ENCODE results near the gene SNX17. TPM values are rescaled to one million over a fixed set of nuclear protein-coding genes. Genes with fewer than 3 reads are reported as not detected.

Gene SNX17
- total and polyA plus RNA-seq, 2 of the 13 experiments (the other 11 are each of a cell fraction or from before 2014, with no cell fraction given), result 75.0 to 109 TPM

GRCh38 chr2:27393225-27393624 lies 22.8 kb downstream of the SNX17 start:
- in situ Hi-C loops (cut with HindIII; ENCODE audit: extremely low pct_ligation_motif_present, low pct_unique_long_range_greater_than_20kb), result no loop called here
- ChIA-PET POLR2A (no interaction called here), CTCF (ENCODE audit: low intra/inter-chr PET ratio, low total read pairs) (no interaction called here)
- H3K4me1 ChIP-seq (ENCODE audit: insufficient read depth, low read length), result no peaks in the 10 kb centered on the region
- H3K9me3 ChIP-seq (ENCODE audit: low read length), result no peaks in the 10 kb centered on the region
- no peaks in the 10 kb centered on the region for H3K27me3 ChIP-seq (ENCODE audit: control insufficient read depth in 1 of 2, insufficient read depth in 2 of 2, low read length in 2 of 2)
- H3K27ac ChIP-seq (ENCODE audit: extremely low read length, insufficient read depth, low read length), result no peak overlapping the region
- peaks cover 75% of the 10 kb centered on the region for H3K79me2 ChIP-seq (ENCODE audit: insufficient read depth, low read length)
- H4K20me1 ChIP-seq (ENCODE audit: insufficient read depth, low read length), result no peaks in the 10 kb centered on the region
- H3K4me3 ChIP-seq (replicated peaks in 1 of 3; ENCODE audit: insufficient read depth in 1 of 3, low read depth in 2 of 3, low read length in 3 of 3), result no peak overlapping the region
- H3K36me3 ChIP-seq (replicated peaks in 1 of 2; ENCODE audit: control insufficient read depth in 1 of 2, insufficient read depth in 2 of 2, low read length in 2 of 2), result peaks cover 3 to 28% of the 10 kb centered on the region in 2 experiments; a peak in 3 of 5 replicates
- no TSS peak for BruUV-seq (replicated peaks)
- no peak overlapping the region for H2AFZ ChIP-seq (ENCODE audit: low read length)
- intact Hi-C loops (cut with micrococcal nuclease; ENCODE audit: unreplicated experiment), result no loop called here
- WGBS (ENCODE audit: low lambda C conversion rate), result 97% methylated on average over 33 of the region's 33 CpGs
- DNase-seq (ENCODE audit: low spot score), result no peak
- no peak overlapping the region for H3K4me2 ChIP-seq (ENCODE audit: low read depth, low read length)
- H3K9ac ChIP-seq (ENCODE audit: insufficient read depth, low read depth, low read length), result no peak overlapping the region
- no peak for FAIRE-seq
- no peak for ATAC-seq
- TF ChIP-seq ZNF7 (CRISPR knock-in tag; IDR thresholded peaks at IDR 0.05), result no peak
- no peak for TF ChIP-seq ATRX (CRISPR knock-in tag; IDR thresholded peaks at IDR 0.05; ENCODE audit: borderline replicate concordance)
- no peak for TF ChIP-seq RFXAP (CRISPR knock-in tag; IDR thresholded peaks at IDR 0.05; ENCODE audit: borderline replicate concordance)
- no peak for TF ChIP-seq ZNF235 (CRISPR knock-in tag; IDR thresholded peaks at IDR 0.05; ENCODE audit: borderline replicate concordance)
- TF ChIP-seq ZNF260 (CRISPR knock-in tag; IDR thresholded peaks at IDR 0.05; ENCODE audit: borderline replicate concordance, low read depth), result no peak
- TF ChIP-seq LCORL (IDR thresholded peaks at IDR 0.05), result no peak
- no peak for TF ChIP-seq LCORL (CRISPR knock-in tag; IDR thresholded peaks at IDR 0.05)
- no peak for TF ChIP-seq SPEN (CRISPR knock-in tag; IDR thresholded peaks at IDR 0.05; ENCODE audit: low read depth)
- TF ChIP-seq HNF1A (IDR thresholded peaks at IDR 0.05; ENCODE audit: low read depth), result no peak
- no peak for TF ChIP-seq HNF1A (CRISPR knock-in tag; IDR thresholded peaks at IDR 0.05; ENCODE audit: borderline replicate concordance)
- TF ChIP-seq ZBTB42 (CRISPR knock-in tag; IDR thresholded peaks at IDR 0.05), result no peak
- no peak for TF ChIP-seq SRSF4 (IDR thresholded peaks at IDR 0.05; ENCODE audit: low read depth, low read length, poor library complexity, severe bottlenecking)
- TF ChIP-seq ARID4A (CRISPR knock-in tag; IDR thresholded peaks at IDR 0.05; ENCODE audit: borderline replicate concordance), result no peak
- no peak for TF ChIP-seq ZNF740 (CRISPR knock-in tag; IDR thresholded peaks at IDR 0.05)
- TF ChIP-seq ZNF629 (CRISPR knock-in tag; conservative IDR thresholded peaks at IDR 0.05), result no peak
- TF ChIP-seq KAT2B (IDR thresholded peaks at IDR 0.05; ENCODE audit: borderline replicate concordance, low read depth, low read length), result no peak
- TF ChIP-seq CREB3 (CRISPR knock-in tag; IDR thresholded peaks at IDR 0.05), result no peak

Data from HepG2 (cell line).